ENCODE measurements around the gene TMEM120A. TPM values are rescaled to one million over a fixed set of nuclear protein-coding genes. Genes with fewer than 3 reads are reported as not detected.

The TMEM120A gene
- total and polyA plus RNA-seq, 5 donors, result 67.7 to 111 (median 84.1) TPM

- peaks cover 4% of the 10 kb centered on the region for H3K4me1 ChIP-seq (ENCODE audit: control insufficient read depth, insufficient read depth, low read length)
- H3K4me3 ChIP-seq (ENCODE audit: low read length), result no peak overlapping the region
- intact Hi-C loops (cut with DNase I), result no loop called here
- no peaks in the 10 kb centered on the region for H3K9me3 ChIP-seq (ENCODE audit: control insufficient read depth, low read length)
- H3K27me3 ChIP-seq (ENCODE audit: control insufficient read depth, insufficient read depth), result no peaks in the 10 kb centered on the region
- 93% methylated on average over 1 of the region's 1 CpG for WGBS
- DNase-seq (no peak), ATAC-seq (no peak)
- H3K27ac ChIP-seq (ENCODE audit: low read length), result no peak overlapping the region
Observed at GRCh38 chr7:75944507-75944906, 49.9 kb downstream of the TMEM120A start.

DNA sequence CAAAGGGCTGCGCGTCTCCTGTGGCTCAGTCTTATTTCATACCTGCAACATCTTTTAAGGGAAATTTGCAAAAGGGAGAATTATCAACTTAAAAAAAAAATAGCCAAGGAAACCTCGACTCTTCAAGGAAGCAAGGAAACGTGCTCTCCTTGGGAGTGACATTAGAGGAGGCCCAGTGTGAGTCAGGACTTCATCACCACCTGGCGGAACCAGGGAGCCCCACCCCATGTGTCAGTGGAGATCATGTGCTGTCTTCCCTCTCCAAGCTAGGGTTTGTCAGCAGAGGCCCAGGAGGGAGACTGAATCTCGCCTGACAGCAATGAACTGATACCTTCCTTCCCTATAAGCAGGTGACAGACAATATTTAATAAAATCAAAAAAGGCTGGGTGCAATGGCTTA is 50.5 kb downstream of the TMEM120A start:
- intact Hi-C loops (cut with DNase I), result no loop called here
- Histone ChIP-seq H3K27me3 (ENCODE audit: control insufficient read depth, insufficient read depth) (no peaks in the 10 kb centered on the region), H3K4me3 (ENCODE audit: low read length) (no peak overlapping the region), H3K27ac (ENCODE audit: low read length) (no peak overlapping the region), H3K4me1 (ENCODE audit: control insufficient read depth, insufficient read depth, low read length) (peaks cover 4% of the 10 kb centered on the region), H3K9me3 (ENCODE audit: control insufficient read depth, low read length) (no peaks in the 10 kb centered on the region)
- WGBS, result 89% methylated on average over 6 of the region's 6 CpGs
- DNase-seq, result peak in 1 of 3 donors; percentile 12
- ATAC-seq, result no peak

DNA sequence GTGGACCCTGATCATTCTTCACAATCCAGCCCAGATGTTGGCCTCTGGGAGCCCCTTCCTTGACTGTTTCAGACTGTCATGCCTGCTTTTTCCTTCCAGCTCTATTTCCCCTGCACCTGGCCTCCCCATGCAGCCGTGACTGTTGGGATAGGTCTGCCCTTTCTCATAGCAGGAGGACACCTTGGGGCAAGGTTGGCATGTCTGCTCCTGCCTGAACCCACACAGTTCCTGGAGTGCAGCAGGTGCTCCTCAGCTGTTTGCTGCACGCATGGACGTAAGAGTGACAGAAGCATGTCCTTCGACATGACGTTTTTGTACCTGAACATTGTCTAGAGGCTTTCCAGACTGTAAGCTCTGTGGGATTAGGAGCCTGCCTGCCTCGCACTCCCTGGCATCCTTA is 55.5 kb downstream of the TMEM120A start:
- peaks cover 6% of the 10 kb centered on the region for H3K4me1 ChIP-seq (ENCODE audit: control insufficient read depth, insufficient read depth, low read length)
- WGBS, result 87% methylated on average over 6 of the region's 6 CpGs
- H3K27me3 ChIP-seq (ENCODE audit: control insufficient read depth, insufficient read depth), result no peaks in the 10 kb centered on the region
- DNase-seq (no peak), ATAC-seq (no peak)
- H3K9me3 ChIP-seq (ENCODE audit: control insufficient read depth, low read length), result no peaks in the 10 kb centered on the region
- H3K27ac ChIP-seq (ENCODE audit: low read length), result no peak overlapping the region
- intact Hi-C loops (cut with DNase I), result no loop called here
- no peak overlapping the region for H3K4me3 ChIP-seq (ENCODE audit: low read length)

DNA sequence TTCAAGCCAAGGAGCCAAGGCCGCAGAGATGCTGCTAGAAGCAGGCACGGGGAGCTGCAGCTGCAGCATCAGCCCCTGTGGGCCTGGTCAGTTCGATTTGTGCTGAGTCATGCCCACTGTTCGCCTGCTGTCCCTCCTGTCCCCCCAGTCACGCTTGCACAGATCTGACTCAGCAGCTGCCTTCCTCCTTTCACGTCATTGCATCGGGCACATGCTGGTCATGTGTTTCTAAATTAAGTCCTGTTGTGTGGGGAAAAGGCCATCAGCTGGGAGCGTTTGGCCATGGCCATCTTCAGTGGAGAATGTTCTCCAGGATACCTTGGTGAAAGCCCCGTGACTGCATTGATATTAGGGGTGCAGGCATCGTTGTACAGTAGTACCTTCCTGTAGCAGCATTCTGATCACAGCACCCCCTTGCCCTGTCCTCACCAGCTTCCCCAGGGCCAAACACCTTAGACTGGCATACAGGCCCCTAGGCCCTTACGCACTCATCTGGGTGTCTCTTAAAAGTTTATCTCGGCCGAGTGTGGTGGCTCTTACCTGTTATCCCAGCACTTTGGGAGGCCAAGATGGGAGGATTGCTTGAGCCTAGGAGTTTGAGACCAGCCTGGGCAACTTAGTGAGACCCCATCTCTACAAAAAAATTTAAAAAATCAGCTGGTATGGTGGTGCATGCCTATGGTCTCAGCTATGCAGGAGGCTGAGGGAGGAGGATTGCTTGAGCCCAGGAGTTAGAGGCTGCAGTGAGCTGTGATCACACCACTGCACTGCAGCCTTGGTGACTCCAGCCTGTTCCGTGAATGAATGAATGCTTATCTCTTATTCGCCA is 56.2 kb downstream of the TMEM120A start:
- H3K27ac ChIP-seq (ENCODE audit: low read length), result peak overlapping the region; percentile 33
- no peaks in the 10 kb centered on the region for H3K27me3 ChIP-seq (ENCODE audit: control insufficient read depth, insufficient read depth)
- ATAC-seq (peak; percentile 76 to 89), DNase-seq (peak; percentile 79 to 80 (median 80))
- no peaks in the 10 kb centered on the region for H3K9me3 ChIP-seq (ENCODE audit: control insufficient read depth, low read length)
- H3K4me1 ChIP-seq (ENCODE audit: control insufficient read depth, insufficient read depth, low read length), result peaks cover 6% of the 10 kb centered on the region
- 58% methylated on average over 15 of the region's 15 CpGs for WGBS
- intact Hi-C loops (cut with DNase I), result no loop called here
- no peak overlapping the region for H3K4me3 ChIP-seq (ENCODE audit: low read length)

Other genes starting within 250 kb of the TMEM120A start
- 10 to 100 TPM in 1 of 4 donors, 1 to 10 TPM in 3; 1.0 to 25.2 (median 1.4) TPM for gene CCL26, start 222.4 kb downstream of the TMEM120A start, total RNA-seq
- gene CCL26, start 222.4 kb downstream of the TMEM120A start, polyA plus RNA-seq, result 0.59 TPM
- gene CCL24, start 180.8 kb downstream of the TMEM120A start, total RNA-seq, result not detected
- gene CCL24, start 180.8 kb downstream of the TMEM120A start, polyA plus RNA-seq, result not detected
- 10 to 100 TPM; 31.8 to 42.4 (median 35.9) TPM for gene RHBDD2, start 115.6 kb downstream of the TMEM120A start, total RNA-seq
- gene RHBDD2, start 115.6 kb downstream of the TMEM120A start, polyA plus RNA-seq, result 36.2 TPM
- gene POR, start 79.4 kb downstream of the TMEM120A start, total RNA-seq, result 100 to 1,000 TPM in 1 of 4 donors, 10 to 100 TPM in 3; 59.8 to 122 (median 62.7) TPM
- 47.4 TPM for gene POR, start 79.4 kb downstream of the TMEM120A start, polyA plus RNA-seq
- gene STYXL1, start 53.4 kb upstream of the TMEM120A start, total RNA-seq, result 10 to 100 TPM; 10.2 to 28.5 (median 21.1) TPM
- 43.7 TPM for gene STYXL1, start 53.4 kb upstream of the TMEM120A start, polyA plus RNA-seq
- 100 to 1,000 TPM; 336 to 499 (median 479) TPM for gene MDH2, start 53.5 kb upstream of the TMEM120A start, total RNA-seq
- 310 TPM for gene MDH2, start 53.5 kb upstream of the TMEM120A start, polyA plus RNA-seq
- gene SRRM3, start 207.3 kb upstream of the TMEM120A start, total RNA-seq, result 10 to 100 TPM; 20.6 to 25.2 (median 23.4) TPM
- 52.8 TPM for gene SRRM3, start 207.3 kb upstream of the TMEM120A start, polyA plus RNA-seq

Data from right cardiac atrium (tissue), 5 donors.